HepG2 (cell line): ENCODE data around the gene TLCD3A. TPM values are rescaled to one million over a fixed set of nuclear protein-coding genes. Genes with fewer than 3 reads are reported as not detected.

Source experiments
- BORCS8-MEF2B ChIP-seq: sonication (generic); formaldehyde crosslinking; IDR thresholded peaks from 2 replicates; pipeline ENCODE4 v1.8.0; 2022; ENCODE audit warnings: mild to moderate bottlenecking, missing genetic modification reagents
- CTCF ChIP-seq: sonication (generic); formaldehyde crosslinking; IDR thresholded peaks from 2 replicates; pipeline ENCODE4 v1.5.0; 2020; ENCODE audit warnings: mild to moderate bottlenecking, missing genetic modification reagents, moderate library complexity
- FOXA1 ChIP-seq, 2 experiments: fragments of 450-650 bp in 1 of 2; sonication (generic) in 1 of 2; formaldehyde crosslinking in 1 of 2; IDR thresholded peaks; 2 replicates each; pipeline versions ENCODE4 v1.4.0 to v1.6.1; 2016 to 2020; ENCODE audit warnings: missing genetic modification reagents in 1 of 2
- FOXA3 ChIP-seq: IDR thresholded peaks from 2 replicates; pipeline ENCODE4 v1.6.1; 2016; ENCODE audit warnings: missing genetic modification reagents, missing compliant biosample characterization
- GABPB1 ChIP-seq: IDR thresholded peaks from 2 replicates; pipeline ENCODE4 v1.6.1; 2016; ENCODE audit warnings: mild to moderate bottlenecking, missing genetic modification reagents, moderate library complexity, missing compliant biosample characterization
- HDAC1 ChIP-seq: sonication (generic); formaldehyde crosslinking; IDR thresholded peaks from 2 replicates; pipeline ENCODE4 v1.5.1; 2020; ENCODE audit warnings: mild to moderate bottlenecking, missing genetic modification reagents
- HNF4A ChIP-seq: sonication (generic); formaldehyde crosslinking; IDR thresholded peaks from 2 replicates; pipeline ENCODE4 v1.4.0; 2020; ENCODE audit warnings: missing genetic modification reagents
- IRF9 ChIP-seq: sonication (generic); formaldehyde crosslinking; IDR thresholded peaks from 2 replicates; pipeline ENCODE4 v1.8.0; 2022; ENCODE audit warnings: missing genetic modification reagents, mild to moderate bottlenecking, borderline replicate concordance
- NR2C2 ChIP-seq: sonication (generic); formaldehyde crosslinking; IDR thresholded peaks from 2 replicates; pipeline ENCODE4 v1.4.0; 2020; ENCODE audit warnings: missing genetic modification reagents, mild to moderate bottlenecking, moderate library complexity, borderline replicate concordance
- NR2F1 ChIP-seq, 2 experiments: fragments of 450-650 bp in 1 of 2; formaldehyde crosslinking in 1 of 2; IDR thresholded peaks; 2 replicates each; pipeline versions ENCODE4 v1.5.0 to v1.6.1; 2016 to 2020; ENCODE audit warnings: mild to moderate bottlenecking in 1 of 2, missing compliant biosample characterization in 1 of 2, missing genetic modification reagents in 1 of 2, moderate library complexity in 1 of 2
- RNF2 ChIP-seq: fragments of 450-650 bp; conservative IDR thresholded peaks from 2 replicates; pipeline ENCODE4 v1.6.1; 2016; ENCODE audit warnings: low read depth
- RXRB ChIP-seq: IDR thresholded peaks from 2 replicates; pipeline ENCODE4 v1.6.1; 2016; ENCODE audit warnings: borderline replicate concordance, missing genetic modification reagents, missing compliant biosample characterization
- SAP130 ChIP-seq: IDR thresholded peaks from 2 replicates; pipeline ENCODE4 v1.6.1; 2016; ENCODE audit warnings: low read depth
- SIN3B ChIP-seq: fragments of 150-350 bp; IDR thresholded peaks from 2 replicates; pipeline ENCODE4 v1.6.1; 2014; ENCODE audit warnings: low read length
- ZC3H13 ChIP-seq: sonication (generic); formaldehyde crosslinking; IDR thresholded peaks from 2 replicates; pipeline ENCODE4 v1.8.1; 2023; ENCODE audit warnings: mild to moderate bottlenecking, missing genetic modification reagents, moderate library complexity
- ZNF644 ChIP-seq: IDR thresholded peaks from 2 replicates; pipeline ENCODE4 v1.6.1; 2016; ENCODE audit warnings: low read depth
- ZNF660 ChIP-seq: sonication (generic); formaldehyde crosslinking; IDR thresholded peaks from 2 replicates; pipeline ENCODE4 v1.5.1; 2020; ENCODE audit warnings: mild to moderate bottlenecking, low read depth, missing genetic modification reagents, borderline replicate concordance
- ZNF770 ChIP-seq: sonication (generic); formaldehyde crosslinking; IDR thresholded peaks from 2 replicates; pipeline ENCODE4 v1.5.0; 2020; ENCODE audit warnings: mild to moderate bottlenecking, missing genetic modification reagents
- ZNF891 ChIP-seq: sonication (generic); formaldehyde crosslinking; IDR thresholded peaks from 2 replicates; pipeline ENCODE4 v1.5.0; 2020; ENCODE audit warnings: mild to moderate bottlenecking, missing genetic modification reagents
- ZXDC ChIP-seq: sonication (generic); formaldehyde crosslinking; IDR thresholded peaks from 2 replicates; pipeline ENCODE4 v1.5.0; 2020; ENCODE audit warnings: mild to moderate bottlenecking, missing genetic modification reagents
- polyA plus RNA-seq, 8 experiments: library from polyadenylated mRNA; depleted of rRNA in 3 of 8; stranded (reverse) in 7 of 8; unstranded in 1 of 8; fragments of >200 nt; fragmentation: Illumina TruSeq in 4 of 8; extraction: Trizol in 4 of 8; gene quantifications; 2 replicates each; pipeline versions ENCODE4 v1.2.1 to v1.2.3, GENCODE V29; 2011 to 2016; ENCODE audit warnings: low read depth in 4 of 8, missing spikeins in 1 of 8, mixed read lengths in 1 of 8; ENCODE audit not compliant: insufficient read depth in 1 of 8
- total RNA-seq, 5 experiments: library from RNA; depleted of rRNA; stranded (reverse); fragments of >200 nt; fragmentation: Illumina TruSeq; extraction: Trizol; gene quantifications; 2 replicates each; pipeline ENCODE4 v1.2.3, GENCODE V29; 2016; ENCODE audit warnings: low read depth in 1 of 5
- TF ChIP-seq, protein P1 (sequence below): sonication (generic); formaldehyde crosslinking; IDR thresholded peaks from 2 replicates; pipeline ENCODE4 v1.9.0; 2022; ENCODE audit warnings: missing genetic modification reagents, mild to moderate bottlenecking, borderline replicate concordance

TLCD3A gene
- total and polyA plus RNA-seq, 2 of the 13 experiments (the other 11 are each of a cell fraction or from before 2014, with no cell fraction given) = 25.2 to 46.6 TPM

GRCh38 chr17:744937-745336, 12.5 kb downstream of the TLCD3A start (continued):
- TF ChIP-seq ZXDC = no peak
- TF ChIP-seq ZC3H13 (CRISPR knock-in tag) = 0 out of 2 replicates have a peak, but pooled peaks have one; percentile 39
- TF ChIP-seq SIN3B = no peak
- TF ChIP-seq NR2F1 (CRISPR knock-in tag; IDR thresholded peaks at IDR 0.05) = 0 out of 4 replicates have a peak, but pooled peaks of 1 of the 2 experiments have one; percentile 32
- TF ChIP-seq IRF9 (CRISPR knock-in tag) = no peak
- TF ChIP-seq ZNF770 (CRISPR knock-in tag) = no peak
- 0 out of 2 replicates have a peak, but pooled peaks have one; percentile 22 for TF ChIP-seq GABPB1 (CRISPR knock-in tag)
- TF ChIP-seq SAP130 = peak; percentile 79
- TF ChIP-seq, protein P1, sequence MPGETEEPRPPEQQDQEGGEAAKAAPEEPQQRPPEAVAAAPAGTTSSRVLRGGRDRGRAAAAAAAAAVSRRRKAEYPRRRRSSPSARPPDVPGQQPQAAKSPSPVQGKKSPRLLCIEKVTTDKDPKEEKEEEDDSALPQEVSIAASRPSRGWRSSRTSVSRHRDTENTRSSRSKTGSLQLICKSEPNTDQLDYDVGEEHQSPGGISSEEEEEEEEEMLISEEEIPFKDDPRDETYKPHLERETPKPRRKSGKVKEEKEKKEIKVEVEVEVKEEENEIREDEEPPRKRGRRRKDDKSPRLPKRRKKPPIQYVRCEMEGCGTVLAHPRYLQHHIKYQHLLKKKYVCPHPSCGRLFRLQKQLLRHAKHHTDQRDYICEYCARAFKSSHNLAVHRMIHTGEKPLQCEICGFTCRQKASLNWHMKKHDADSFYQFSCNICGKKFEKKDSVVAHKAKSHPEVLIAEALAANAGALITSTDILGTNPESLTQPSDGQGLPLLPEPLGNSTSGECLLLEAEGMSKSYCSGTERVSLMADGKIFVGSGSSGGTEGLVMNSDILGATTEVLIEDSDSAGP (CRISPR knock-in tag) = no peak
- TF ChIP-seq FOXA3 = peak; percentile 55
- TF ChIP-seq ZNF644 (CRISPR knock-in tag) = 0 out of 2 replicates have a peak, but pooled peaks have one; percentile 11
- no peak for TF ChIP-seq FOXA1 (IDR thresholded peaks at IDR 0.05)
- TF ChIP-seq FOXA1 (CRISPR knock-in tag; IDR thresholded peaks at IDR 0.05) = peak; percentile 35; the same call in 1 of the 2 replicates
- no peak for TF ChIP-seq ZNF660 (CRISPR knock-in tag)
- no peak for TF ChIP-seq ZNF891
- TF ChIP-seq HDAC1 (CRISPR knock-in tag) = peak; percentile 45
- 0 out of 2 replicates have a peak, but pooled peaks have one; percentile 20 for TF ChIP-seq NR2C2 (CRISPR knock-in tag)
- TF ChIP-seq RNF2 = no peak
- TF ChIP-seq RXRB (CRISPR knock-in tag) = peak; percentile 41; the same call in 1 of the 2 replicates
- peak; percentile 82 for TF ChIP-seq HNF4A
- TF ChIP-seq CTCF (CRISPR knock-in tag) = peak; percentile 17; the same call in 1 of the 2 replicates
- 0 out of 2 replicates have a peak, but pooled peaks have one; percentile 47 for TF ChIP-seq BORCS8-MEF2B (CRISPR knock-in tag)
